CD14-positive monocyte (primary cell): ENCODE results near the gene PAX8. TPM values are rescaled to one million over a fixed set of nuclear protein-coding genes. Genes with fewer than 3 reads are reported as not detected.

ENCODE experiments used
- DNase-seq, 3 donors: peaks; one replicate each; pipeline ENCODE4 v3.0.0-alpha.2; 2011 to 2022
- H2AFZ ChIP-seq: 2 replicates; pipeline ENCODE4 v1.6.0; 2012; ENCODE audit warnings: mild to moderate bottlenecking, low read depth, low read length, inconsistent platforms; ENCODE audit not compliant: insufficient read depth, poor library complexity, severe bottlenecking
- H3K27ac ChIP-seq, 2 donors: 1 replicate in 1 of 2; 2 replicates in 1 of 2; pipeline ENCODE4 v1.5.1; 2012 to 2013; ENCODE audit warnings: low read length in 2 of 2, control low read depth in 1 of 2, inconsistent platforms in 1 of 2, low read depth in 1 of 2, mild to moderate bottlenecking in 1 of 2
- H3K27me3 ChIP-seq, 2 donors: one replicate each; pipeline versions ENCODE4 v1.6.0 to v1.6.1; 2011 to 2013; ENCODE audit warnings: low read length in 2 of 2; ENCODE audit not compliant: control insufficient read depth in 2 of 2, insufficient read depth in 2 of 2
- H3K36me3 ChIP-seq, 2 donors: replicated peaks in 1 of 2; 1 replicate in 1 of 2; 2 replicates in 1 of 2; pipeline versions ENCODE4 v1.5.1 to v1.6.1; 2012 to 2013; ENCODE audit warnings: low read length in 2 of 2, control low read depth in 1 of 2, inconsistent platforms in 1 of 2, mild to moderate bottlenecking in 1 of 2; ENCODE audit not compliant: insufficient read depth in 2 of 2, control insufficient read depth in 1 of 2
- H3K4me1 ChIP-seq, 2 donors: 1 replicate in 1 of 2; 2 replicates in 1 of 2; pipeline versions ENCODE4 v1.5.1 to v1.6.1; 2012 to 2013; ENCODE audit warnings: low read length in 2 of 2, control low read depth in 1 of 2, inconsistent platforms in 1 of 2, mild to moderate bottlenecking in 1 of 2, moderate library complexity in 1 of 2; ENCODE audit not compliant: insufficient read depth in 2 of 2, control insufficient read depth in 1 of 2
- H3K4me2 ChIP-seq: replicated peaks from 2 replicates; pipeline ENCODE3; 2012; ENCODE audit warnings: low read length, moderate library complexity, mild to moderate bottlenecking; ENCODE audit not compliant: poor library complexity, severe bottlenecking; ENCODE audit errors: extremely low read depth
- H3K4me3 ChIP-seq, 3 experiments: fragments of 200-600 bp in 1 of 3; sonication (generic) in 1 of 3; replicated peaks in 1 of 3; 1 replicate in 2 of 3; 2 replicates in 1 of 3; pipeline ENCODE4 v1.5.1; 2011 to 2013; ENCODE audit warnings: low read length in 3 of 3, mild to moderate bottlenecking in 3 of 3, control low read depth in 2 of 3, low read depth in 2 of 3, inconsistent platforms in 1 of 3, moderate library complexity in 1 of 3
- H3K79me2 ChIP-seq: 2 replicates; pipeline ENCODE4 v1.6.0; 2012; ENCODE audit warnings: mild to moderate bottlenecking, control low read depth, inconsistent platforms, low read length, moderate library complexity; ENCODE audit not compliant: insufficient read depth
- H3K9ac ChIP-seq: 2 replicates; pipeline ENCODE4 v1.6.0; 2017; ENCODE audit warnings: low read length, mild to moderate bottlenecking; ENCODE audit not compliant: insufficient read depth, poor library complexity, severe bottlenecking
- H3K9me3 ChIP-seq, 2 donors: replicated peaks in 1 of 2; 1 replicate in 1 of 2; 2 replicates in 1 of 2; pipeline versions ENCODE4 v1.5.1 to v1.6.1; 2012 to 2013; ENCODE audit warnings: low read length in 2 of 2, control low read depth in 1 of 2; ENCODE audit not compliant: control insufficient read depth in 1 of 2, insufficient read depth in 1 of 2
- H4K20me1 ChIP-seq: 2 replicates; pipeline ENCODE4 v1.6.0; 2012; ENCODE audit warnings: mild to moderate bottlenecking, low read length, control low read depth, moderate library complexity; ENCODE audit not compliant: insufficient read depth
- H3K27ac Mint-ChIP-seq, 7 donors: one replicate each; pipeline ENCODE4 v1.8.0; 2020; ENCODE audit warnings: mild to moderate bottlenecking in 7 of 7, mixed read lengths in 7 of 7, moderate library complexity in 6 of 7, inconsistent platforms in 2 of 7
- H3K27me3 Mint-ChIP-seq, 3 donors: one replicate each; pipeline ENCODE4 v1.8.0; 2021 to 2022; ENCODE audit warnings: low read depth in 3 of 3, mild to moderate bottlenecking in 3 of 3, mixed read lengths in 3 of 3, moderate library complexity in 3 of 3, inconsistent platforms in 1 of 3
- H3K36me3 Mint-ChIP-seq, 2 donors: one replicate each; pipeline ENCODE4 v1.8.0; 2020; ENCODE audit warnings: mixed read lengths in 2 of 2, inconsistent platforms in 1 of 2, mild to moderate bottlenecking in 1 of 2
- H3K4me1 Mint-ChIP-seq: one replicate; pipeline ENCODE4 v1.8.0; 2020; ENCODE audit warnings: mild to moderate bottlenecking, mixed read lengths
- H3K4me3 Mint-ChIP-seq, 2 donors: one replicate each; pipeline ENCODE4 v1.8.0; 2020; ENCODE audit warnings: mild to moderate bottlenecking in 2 of 2, mixed read lengths in 2 of 2, moderate library complexity in 1 of 2
- H3K9me3 Mint-ChIP-seq, 7 donors: one replicate each; pipeline ENCODE4 v1.8.0; 2020 to 2022; ENCODE audit warnings: mixed read lengths in 7 of 7, mild to moderate bottlenecking in 6 of 7, moderate library complexity in 6 of 7, inconsistent platforms in 2 of 7
- WGBS: methylation state at CpG from one replicate; pipeline ENCODE4 v1.1.5; 2013; ENCODE audit warnings: missing lambda C conversion rate; ENCODE audit not compliant: insufficient coverage; 5-methylcytosine and 5-hydroxymethylcytosine counted together
- intact Hi-C, 2 donors: fragments of 100-400 bp; cut with micrococcal nuclease; formaldehyde crosslinking; loops; one replicate each; pipeline versions ENCODE4 v1.15.0 to v1.15.1; 2023
- polyA plus RNA-seq, 3 donors: library from polyadenylated mRNA; depleted of rRNA in 1 of 3; unstranded in 2 of 3; stranded (reverse) in 1 of 3; fragments of 300-500 nt in 2 of 3; fragments of >200 nt in 1 of 3; fragmentation: Illumina TruSeq in 2 of 3; gene quantifications; 1 replicate in 2 of 3; 2 replicates in 1 of 3; pipeline ENCODE4 v1.2.3, GENCODE V29; 2012 to 2021
- TF ChIP-seq, protein P1 (sequence below): fragments of 200-600 bp; IDR thresholded peaks from one replicate; pipeline ENCODE4 v1.8.0; 2022; ENCODE audit warnings: antibody characterized with exemption, mild to moderate bottlenecking

PAX8 gene
- polyA plus RNA-seq, 3 donors = 0.26 to 0.47 (median 0.36) TPM

DNA sequence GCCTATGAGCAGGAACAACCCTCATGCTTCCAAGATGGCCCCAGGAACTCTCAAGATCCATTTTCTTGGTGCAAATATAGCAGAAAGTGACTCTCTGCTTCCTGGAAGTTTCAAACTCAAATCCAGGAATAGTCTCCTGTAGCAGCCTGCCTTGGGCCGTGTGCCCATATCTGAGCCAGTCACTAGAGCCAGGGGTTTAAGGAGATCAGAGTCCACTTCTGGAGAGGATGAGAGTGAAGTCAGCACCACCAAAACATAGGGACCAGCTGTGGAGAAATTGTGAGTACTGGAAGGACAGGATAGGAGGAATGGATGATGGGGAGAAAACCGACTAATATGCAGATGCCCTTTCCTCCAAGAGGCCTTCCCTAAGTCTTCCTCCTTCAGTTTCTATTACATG lies 71.7 kb downstream of the PAX8 start:
- Histone ChIP-seq H3K4me2 (no peak overlapping the region), H3K27me3 (no peaks in the 10 kb centered on the region), H3K27ac (no peak overlapping the region), H4K20me1 (peaks cover 24% of the 10 kb centered on the region), H3K9ac (no peak overlapping the region), H3K4me3 (no peak overlapping the region), H3K79me2 (no peaks in the 10 kb centered on the region), H3K4me1 (peaks cover 12 to 13% of the 10 kb centered on the region in 2 donors), H3K36me3 (peaks cover 11 to 13% of the 10 kb centered on the region in 2 donors), H2AFZ (no peak overlapping the region), H3K9me3 (no peaks in the 10 kb centered on the region)
- peaks cover 3 to 4% (median 4%) of the 10 kb centered on the region in 3 donors for H3K27me3 Mint-ChIP-seq
- peaks cover 18% of the 10 kb centered on the region for H3K4me1 Mint-ChIP-seq
- no CpG with 5 or more reads among the region's 2 CpGs for WGBS
- no peak for DNase-seq
- no peaks in the 10 kb centered on the region for H3K9me3 Mint-ChIP-seq
- TF ChIP-seq, protein P1, sequence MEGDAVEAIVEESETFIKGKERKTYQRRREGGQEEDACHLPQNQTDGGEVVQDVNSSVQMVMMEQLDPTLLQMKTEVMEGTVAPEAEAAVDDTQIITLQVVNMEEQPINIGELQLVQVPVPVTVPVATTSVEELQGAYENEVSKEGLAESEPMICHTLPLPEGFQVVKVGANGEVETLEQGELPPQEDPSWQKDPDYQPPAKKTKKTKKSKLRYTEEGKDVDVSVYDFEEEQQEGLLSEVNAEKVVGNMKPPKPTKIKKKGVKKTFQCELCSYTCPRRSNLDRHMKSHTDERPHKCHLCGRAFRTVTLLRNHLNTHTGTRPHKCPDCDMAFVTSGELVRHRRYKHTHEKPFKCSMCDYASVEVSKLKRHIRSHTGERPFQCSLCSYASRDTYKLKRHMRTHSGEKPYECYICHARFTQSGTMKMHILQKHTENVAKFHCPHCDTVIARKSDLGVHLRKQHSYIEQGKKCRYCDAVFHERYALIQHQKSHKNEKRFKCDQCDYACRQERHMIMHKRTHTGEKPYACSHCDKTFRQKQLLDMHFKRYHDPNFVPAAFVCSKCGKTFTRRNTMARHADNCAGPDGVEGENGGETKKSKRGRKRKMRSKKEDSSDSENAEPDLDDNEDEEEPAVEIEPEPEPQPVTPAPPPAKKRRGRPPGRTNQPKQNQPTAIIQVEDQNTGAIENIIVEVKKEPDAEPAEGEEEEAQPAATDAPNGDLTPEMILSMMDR = no peak
- intact Hi-C loops = loop anchor here in 1 of 2 donors (5.0 kb wide), 1 partner anchor 40 kb away; no protein-coding TSS in a partner anchor
- peak overlapping the region in 4 of 7 donors; percentile 12 to 64 (median 40) for H3K27ac Mint-ChIP-seq
- no peak overlapping the region for H3K4me3 Mint-ChIP-seq
- peaks cover 11 to 13% of the 10 kb centered on the region in 2 donors for H3K36me3 Mint-ChIP-seq

DNA sequence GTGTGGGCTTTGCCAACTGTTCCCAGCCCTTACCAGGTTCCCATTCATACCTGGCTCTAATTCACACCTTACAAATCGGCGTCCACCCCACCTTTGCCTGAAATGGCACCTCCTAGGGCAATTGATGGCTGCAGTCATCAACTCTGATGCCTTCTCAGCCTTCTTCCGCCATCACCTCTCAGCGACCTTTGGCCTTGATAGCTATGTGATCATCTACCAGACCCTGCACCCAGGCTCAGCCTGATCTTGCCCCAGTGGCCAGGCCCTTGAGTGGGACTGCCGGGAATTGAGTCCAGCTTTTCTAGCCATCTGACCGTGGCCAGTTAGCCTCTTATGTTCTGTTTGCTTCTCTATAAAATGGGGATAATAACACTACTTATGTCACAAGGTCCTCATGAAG lies 72.5 kb downstream of the PAX8 start:
- Histone ChIP-seq H3K4me2 (no peak overlapping the region), H3K79me2 (no peaks in the 10 kb centered on the region), H3K9me3 (no peaks in the 10 kb centered on the region), H3K4me3 (no peak overlapping the region), H3K27ac (no peak overlapping the region), H2AFZ (no peak overlapping the region), H3K27me3 (no peaks in the 10 kb centered on the region), H3K9ac (no peak overlapping the region), H3K36me3 (peaks cover 18 to 20% of the 10 kb centered on the region in 2 donors), H4K20me1 (peaks cover 32% of the 10 kb centered on the region), H3K4me1 (peaks cover 4 to 5% of the 10 kb centered on the region in 2 donors)
- no peaks in the 10 kb centered on the region for H3K9me3 Mint-ChIP-seq
- no peak for DNase-seq
- intact Hi-C loops = loop anchor here in 1 of 2 donors (5.0 kb wide), 1 partner anchor 41 kb away; no protein-coding TSS in a partner anchor
- peaks cover 17 to 20% of the 10 kb centered on the region in 2 donors for H3K36me3 Mint-ChIP-seq
- TF ChIP-seq, protein P1 = no peak
- H3K4me1 Mint-ChIP-seq = peaks cover 10% of the 10 kb centered on the region
- WGBS = 100% methylated on average over 5 of the region's 6 CpGs
- peaks cover 3 to 4% (median 4%) of the 10 kb centered on the region in 3 donors for H3K27me3 Mint-ChIP-seq
- no peak overlapping the region for H3K4me3 Mint-ChIP-seq
- H3K27ac Mint-ChIP-seq = no peak overlapping the region
